Measurements from ENCODE around the gene SLC66A3. TPM values are rescaled to one million over a fixed set of nuclear protein-coding genes. Genes with fewer than 3 reads are reported as not detected.
A peak's percentile ranks its signal among the peaks of the same experiment; 100 is the strongest.
"Not testable (repeated sequence)": the region's sequence is repeated elsewhere in the genome, so short reads cannot be mapped to it uniquely, and the experiment has no call there.

SLC66A3 gene
- total RNA-seq, 1 experiment from 2014 or later: 16.7 TPM

GRCh38 chr2:11163439-11164317 is 8.4 kb downstream of the SLC66A3 start:
- DNase-seq (ENCODE audit: low spot score): no peak

DNA sequence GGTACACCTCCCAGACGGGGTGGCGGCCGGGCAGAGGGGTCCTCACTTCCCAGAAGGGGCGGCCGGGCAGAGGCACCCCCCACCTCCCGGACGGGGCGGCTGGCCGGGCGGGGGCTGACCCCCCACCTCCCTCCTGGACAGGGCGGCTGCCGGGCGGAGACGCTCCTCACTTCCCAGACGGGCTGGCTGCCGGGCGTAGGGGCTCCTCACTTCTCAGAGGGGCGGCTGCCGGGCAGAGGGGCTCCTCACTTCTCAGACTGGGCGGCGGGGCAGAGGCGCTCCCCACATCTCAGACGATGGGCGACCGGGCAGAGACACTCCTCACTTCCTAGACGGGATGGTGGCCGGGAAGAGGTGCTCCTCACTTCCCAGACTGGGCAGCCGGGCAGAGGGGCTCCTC is 9.8 kb downstream of the SLC66A3 start:
- not testable (repeated sequence) for DNase-seq (ENCODE audit: low spot score)

DNA sequence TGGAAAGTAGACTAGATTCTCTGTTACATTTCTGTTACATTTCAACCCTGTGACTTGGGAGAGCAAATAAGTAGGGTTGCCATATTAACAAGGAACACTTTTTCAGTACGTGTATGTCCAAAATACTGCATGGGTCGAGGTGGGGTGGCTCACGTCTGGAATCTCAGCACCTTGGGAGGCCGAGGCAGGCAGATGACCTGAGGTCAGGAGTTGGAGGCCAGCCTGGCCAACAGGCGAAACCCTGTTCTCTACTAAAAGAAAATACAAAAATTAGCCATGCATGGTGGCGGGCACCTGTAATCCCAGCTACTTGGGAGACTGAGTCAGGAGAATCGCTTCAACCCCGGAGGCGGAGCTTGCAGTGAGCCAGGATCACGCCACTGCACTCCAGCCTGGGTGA is 11.2 kb downstream of the SLC66A3 start:
- no peak for DNase-seq (ENCODE audit: low spot score)

GRCh38 chr2:11168488-11168887 is 13.2 kb downstream of the SLC66A3 start:
- DNase-seq (ENCODE audit: low spot score): no peak

DNA sequence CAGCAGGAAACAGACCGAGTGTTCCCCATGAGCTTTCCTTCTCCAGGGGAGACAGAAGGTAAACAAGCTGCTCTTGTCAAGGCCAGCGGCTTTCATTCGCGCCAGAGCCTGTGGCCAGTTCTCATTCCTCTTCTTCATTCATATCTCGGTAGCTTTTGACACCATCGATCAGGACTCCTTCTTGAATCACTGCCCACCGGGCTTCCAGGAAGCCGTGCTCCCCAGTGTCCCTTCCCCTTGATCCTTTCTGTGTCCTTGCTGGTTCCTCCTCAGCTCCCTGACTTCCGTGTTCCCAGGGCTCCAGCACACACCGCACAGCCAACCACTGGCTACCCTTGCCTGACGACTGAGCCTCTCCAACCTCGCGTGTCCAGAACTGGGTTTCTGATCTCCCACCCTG is 14.1 kb downstream of the SLC66A3 start:
- DNase-seq (ENCODE audit: low spot score): peak; percentile 54

DNA sequence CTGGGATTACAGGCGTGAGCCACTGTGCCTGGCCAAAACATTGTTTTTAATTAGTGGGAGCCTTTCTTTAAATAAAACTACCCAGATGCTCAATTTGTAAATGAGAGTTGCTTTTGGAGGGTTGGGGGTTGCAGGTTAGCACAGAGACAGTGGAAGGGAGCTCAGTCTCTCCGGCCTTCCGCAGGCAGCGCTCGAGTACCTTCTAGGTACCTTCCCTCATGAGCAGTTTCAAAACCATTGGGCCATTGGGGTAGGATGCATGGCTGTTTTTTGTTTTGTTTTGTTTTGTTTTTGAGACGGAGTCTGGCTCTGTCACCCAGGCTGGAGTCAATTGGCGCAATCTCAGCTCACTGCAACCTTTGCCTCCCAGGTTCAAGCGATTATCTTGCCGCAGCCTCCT is 19.0 kb downstream of the SLC66A3 start:
- no peak for DNase-seq (ENCODE audit: low spot score)

DNA sequence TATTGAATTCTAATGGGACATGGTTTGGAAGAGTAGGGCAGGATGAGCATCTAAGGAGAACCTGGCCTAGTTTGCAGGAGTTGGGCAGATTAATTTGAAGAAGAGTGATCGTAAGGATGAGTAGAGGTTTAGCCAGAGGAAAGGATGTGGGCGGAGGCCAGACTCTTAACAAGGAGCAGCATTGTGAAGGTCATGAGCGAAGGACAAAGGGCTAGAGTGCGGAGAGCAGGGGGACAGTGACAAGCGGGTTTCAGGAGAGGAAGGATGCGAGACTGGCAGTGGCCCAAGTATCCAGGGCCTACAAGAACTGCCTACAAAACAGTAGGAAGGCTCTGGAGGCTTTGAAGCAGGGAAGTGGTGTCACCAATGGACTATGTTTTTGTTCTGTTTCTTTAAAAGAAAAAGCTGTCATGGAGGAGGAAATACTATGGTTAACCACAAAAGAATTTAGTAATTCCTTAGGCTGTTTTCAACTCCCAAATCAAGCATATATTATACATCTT is 20.1 kb downstream of the SLC66A3 start:
- no peak for DNase-seq (ENCODE audit: low spot score)

DNA sequence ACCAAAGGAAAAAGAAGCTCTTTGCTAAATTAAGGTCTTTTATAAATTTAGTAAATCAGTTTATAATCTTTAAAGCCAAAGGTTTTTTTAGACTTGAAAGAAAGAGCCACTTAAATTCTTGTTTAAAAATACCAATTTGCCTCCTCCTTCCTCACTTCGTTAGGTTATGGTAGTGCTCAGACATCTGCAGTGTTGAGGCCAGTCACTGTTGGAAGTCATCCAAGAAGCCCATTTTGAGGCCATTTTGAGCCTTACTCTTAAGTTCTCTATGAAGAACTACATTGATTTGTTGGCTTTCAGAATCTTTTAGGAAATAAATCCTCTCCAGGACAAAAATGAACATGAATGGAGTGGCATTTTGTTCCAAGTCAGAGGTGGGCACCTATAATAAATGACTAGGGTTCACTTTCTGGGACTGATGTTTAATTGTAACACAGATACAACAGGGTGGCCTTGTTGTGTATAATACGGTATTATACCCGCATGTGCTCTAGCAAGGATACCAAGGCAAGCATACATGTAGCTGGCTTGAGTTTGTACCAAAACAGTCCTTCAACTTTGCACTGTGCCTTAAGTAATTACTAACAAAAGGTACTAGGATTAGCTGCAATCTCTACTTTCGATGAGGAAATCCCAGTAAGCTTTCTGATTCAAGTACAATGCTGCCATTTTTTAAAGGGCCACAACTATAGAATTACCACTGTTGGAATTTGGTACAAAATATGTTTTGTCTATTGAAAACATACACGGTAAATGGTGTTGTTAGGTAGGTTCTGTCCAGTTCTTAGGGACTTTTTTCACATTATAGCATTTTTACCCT is 22.8 kb downstream of the SLC66A3 start:
- no peak for DNase-seq (ENCODE audit: low spot score)

DNA sequence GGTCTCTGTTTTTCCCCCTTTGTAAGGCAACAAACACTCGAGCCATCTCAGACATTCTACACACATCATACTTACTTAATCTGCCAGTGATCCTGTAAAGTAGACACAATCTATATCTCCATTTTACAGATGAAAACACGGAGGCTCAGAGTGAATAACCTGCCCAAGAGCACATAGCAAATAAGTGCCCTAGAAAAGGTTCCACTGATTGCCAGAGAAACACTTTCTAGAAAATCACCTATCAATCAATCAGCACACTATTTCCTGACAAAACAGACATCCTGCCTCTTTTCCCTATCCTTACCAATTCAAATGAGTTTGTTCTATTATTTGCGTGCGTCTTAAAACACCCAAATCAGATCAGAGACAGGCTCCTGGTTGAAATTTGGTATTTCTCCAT is 23.9 kb downstream of the SLC66A3 start:
- DNase-seq (ENCODE audit: low spot score): no peak

- DNase-seq (ENCODE audit: low spot score): no peak
Measured at GRCh38 chr2:11179899-11180298, 24.6 kb downstream of the SLC66A3 start.

DNA sequence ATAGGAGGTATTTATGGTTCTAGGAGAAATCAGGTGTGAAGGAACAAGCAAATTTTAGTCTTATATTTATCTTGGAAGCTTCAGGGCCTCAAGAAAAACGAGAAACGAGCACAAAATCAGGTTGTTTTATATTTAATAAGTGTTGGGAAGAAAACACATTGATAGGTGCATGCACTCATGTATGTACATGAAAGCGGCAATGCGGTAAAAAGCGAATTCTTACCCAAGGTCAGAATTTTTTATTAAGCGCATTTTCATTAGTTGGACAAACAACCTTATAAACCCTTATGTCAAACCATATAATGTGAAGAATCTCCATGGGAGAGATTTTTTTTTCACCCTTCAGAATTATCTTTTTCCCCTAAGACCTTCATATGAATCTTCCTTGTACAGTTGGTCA is 25.4 kb downstream of the SLC66A3 start:
- DNase-seq (ENCODE audit: low spot score): no peak

GRCh38 chr2:11182951-11183350 is 27.7 kb downstream of the SLC66A3 start:
- no peak for DNase-seq (ENCODE audit: low spot score)

GRCh38 chr2:11186145-11186544 is 30.9 kb downstream of the SLC66A3 start:
- DNase-seq (ENCODE audit: low spot score): no peak

DNA sequence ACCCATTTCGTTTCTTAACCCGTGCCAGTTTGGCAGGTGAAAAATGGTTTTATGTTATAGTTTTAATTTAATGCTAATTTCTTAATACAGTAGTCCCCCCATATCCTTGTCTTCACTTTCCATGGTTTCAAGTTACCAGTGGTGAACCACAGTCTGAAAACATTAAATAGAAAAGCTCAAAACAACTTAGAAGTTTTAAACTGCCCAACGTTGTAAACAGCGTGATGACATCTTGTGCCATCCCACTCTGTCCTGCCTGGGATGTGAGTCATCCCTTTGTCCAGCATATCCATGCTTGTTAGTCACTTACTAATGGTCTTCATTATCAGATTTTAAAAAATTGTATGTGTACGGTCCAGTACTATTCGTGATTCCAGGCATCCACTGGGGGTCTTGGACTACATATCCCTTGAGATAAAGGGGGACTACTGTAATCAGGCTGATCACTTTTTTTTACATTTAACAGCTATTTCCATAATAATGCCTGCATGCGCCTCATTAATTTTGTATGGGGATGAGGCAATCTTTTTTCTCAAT is 31.9 kb downstream of the SLC66A3 start:
- no peak for DNase-seq (ENCODE audit: low spot score)

GRCh38 chr2:11187731-11188130 is 32.5 kb downstream of the SLC66A3 start:
- no peak for DNase-seq (ENCODE audit: low spot score)

DNA sequence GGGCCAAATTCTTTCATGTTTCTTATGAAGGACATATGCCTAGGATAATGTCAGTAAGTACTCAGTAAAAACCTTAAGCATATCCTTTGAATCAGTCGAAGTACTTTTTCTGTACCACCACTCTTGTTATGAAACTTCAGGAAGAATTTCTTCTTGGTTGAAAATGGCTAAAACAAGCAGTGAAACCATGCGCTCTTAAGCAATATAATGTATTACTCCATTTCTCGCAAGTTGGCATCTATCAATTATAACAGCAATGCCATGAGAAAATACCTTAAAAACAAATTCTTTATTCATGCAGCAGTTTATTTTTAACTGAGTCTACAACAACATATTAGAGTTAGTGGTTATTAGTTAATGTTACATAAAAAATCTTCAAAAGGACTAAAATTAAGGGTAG is 41.0 kb downstream of the SLC66A3 start:
- no peak for DNase-seq (ENCODE audit: low spot score)

DNA sequence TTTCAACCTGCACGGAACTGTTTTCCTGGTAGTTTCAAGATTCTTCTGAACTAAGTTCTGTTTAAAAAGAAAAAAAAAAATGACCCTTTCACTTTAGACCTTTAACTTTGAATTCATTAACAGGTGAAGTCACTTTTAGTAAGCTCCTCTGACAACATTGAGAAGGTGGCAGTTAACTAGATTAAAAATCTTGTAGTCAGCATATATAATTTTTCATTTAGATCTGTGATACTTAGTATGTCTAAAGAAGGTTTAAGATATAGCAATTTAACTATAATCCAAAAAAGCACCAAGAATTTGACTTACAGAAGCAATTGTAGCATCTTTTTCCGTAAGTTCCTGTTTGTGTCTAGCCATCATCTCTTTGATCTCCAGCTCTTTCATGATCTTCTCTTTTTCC is 45.4 kb downstream of the SLC66A3 start:
- no peak for DNase-seq (ENCODE audit: low spot score)

DNA sequence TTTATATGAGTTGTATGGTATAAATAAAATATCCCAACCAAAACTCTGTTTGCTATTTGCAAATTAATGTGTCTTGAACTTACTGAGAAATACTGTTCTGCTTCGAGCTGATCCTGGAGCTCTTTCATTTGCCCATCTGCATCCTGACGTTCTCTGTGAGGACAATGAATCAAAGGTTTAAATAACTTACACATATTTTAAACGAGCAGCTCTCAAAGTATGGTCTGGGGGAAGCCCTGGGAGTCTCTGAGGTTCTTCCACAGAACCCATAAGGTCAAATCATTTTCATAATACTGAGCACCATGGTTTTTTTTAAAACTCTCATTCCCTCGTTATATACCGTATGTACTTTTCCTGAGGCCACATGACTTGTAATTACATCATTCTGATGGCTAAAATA is 46.7 kb downstream of the SLC66A3 start:
- DNase-seq (ENCODE audit: low spot score): no peak

DNA sequence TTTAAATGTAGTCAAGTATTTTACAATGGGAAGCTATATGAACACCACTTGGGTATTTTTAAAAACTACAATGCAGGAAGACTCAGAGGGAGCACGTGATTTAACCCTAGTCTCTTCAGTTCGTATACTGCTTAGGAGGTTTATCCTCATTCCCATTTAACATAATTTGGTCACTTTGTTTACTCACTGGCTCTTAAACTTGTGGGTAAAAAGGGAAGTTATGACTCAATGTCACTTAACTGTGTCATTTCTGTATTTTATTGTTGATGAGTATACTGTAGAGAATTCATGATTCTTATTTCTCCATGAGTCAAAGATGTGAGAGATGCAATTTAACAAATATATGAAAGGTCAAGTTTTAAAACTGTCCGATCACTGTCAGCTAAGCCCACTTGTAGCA is 48.2 kb downstream of the SLC66A3 start:
- peak; percentile 39 for DNase-seq (ENCODE audit: low spot score)

- DNase-seq (ENCODE audit: low spot score): no peak
Measured at GRCh38 chr2:11208083-11208482, 52.8 kb downstream of the SLC66A3 start.

DNA sequence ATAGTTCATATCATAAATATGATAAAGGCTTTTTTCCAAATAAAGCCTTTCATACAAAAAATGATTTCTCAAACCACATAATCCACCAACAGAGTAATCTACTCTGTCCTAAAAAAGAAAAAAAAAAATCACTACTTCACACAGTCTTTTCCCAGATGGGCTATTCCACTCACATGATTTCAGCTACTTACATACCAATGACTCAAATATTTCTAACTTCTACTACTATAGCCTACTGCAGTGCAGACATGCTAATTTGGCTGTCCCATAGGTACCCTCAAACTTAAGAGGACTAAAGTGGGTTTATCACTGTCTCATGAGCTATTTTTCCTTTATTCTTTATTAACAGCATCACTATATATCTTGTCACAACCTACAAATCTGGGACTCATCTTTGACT is 57.4 kb downstream of the SLC66A3 start:
- DNase-seq (ENCODE audit: low spot score): no peak

DNA sequence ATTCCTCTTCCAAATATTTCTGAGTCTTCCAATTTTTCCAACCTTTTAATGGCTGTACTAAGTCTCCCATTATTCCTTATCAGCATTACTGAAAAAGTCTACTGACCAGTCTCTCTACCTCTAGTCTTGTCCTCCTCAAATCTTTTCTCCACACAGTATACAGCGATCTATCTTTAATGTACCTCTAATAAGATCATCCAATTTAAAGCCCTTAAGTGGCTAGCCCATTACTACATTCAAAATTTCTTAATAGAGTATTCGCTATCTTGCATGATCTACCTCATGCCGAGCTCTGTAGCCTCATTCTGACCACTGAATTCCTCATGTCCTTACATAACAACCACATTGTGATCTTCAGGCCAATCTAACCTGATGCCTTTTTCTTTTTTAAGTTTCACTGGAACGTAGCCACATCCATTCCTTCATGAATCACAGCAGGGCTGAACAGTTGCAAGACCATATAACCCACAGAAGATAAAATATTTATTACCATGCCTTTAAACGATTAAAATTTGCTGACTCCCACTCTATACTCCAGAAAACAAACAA is 57.9 kb downstream of the SLC66A3 start:
- DNase-seq (ENCODE audit: low spot score): no peak
